ENCODE data around the gene BCKDHA.
"Not testable (repeated sequence)": the region's sequence is repeated elsewhere in the genome, so short reads cannot be mapped to it uniquely, and the experiment has no call there.

BCKDHA gene

DNA sequence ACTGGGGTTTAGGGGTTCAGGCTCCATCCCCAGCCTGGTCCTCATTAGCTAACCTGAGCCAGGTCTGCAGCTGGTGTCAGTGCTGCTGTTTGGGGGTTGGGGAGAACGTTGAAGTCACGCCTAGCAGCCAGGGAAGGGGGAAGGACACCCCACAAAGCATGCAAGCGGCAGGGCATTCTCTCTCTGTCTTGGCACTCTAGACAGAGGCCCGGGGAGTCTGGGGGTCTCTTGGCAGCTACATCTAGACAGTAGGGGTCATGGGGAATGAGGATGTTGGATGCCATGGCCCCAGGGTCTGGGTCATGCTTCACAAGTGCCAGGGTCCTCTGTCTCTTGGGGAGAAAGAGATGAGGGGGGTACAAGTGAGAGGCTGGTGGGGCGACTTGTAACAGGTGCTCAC is 48.0 kb downstream of the BCKDHA start:
- no peak for TF ChIP-seq POLR2A (IDR thresholded peaks at IDR 0.05; ENCODE audit: low read depth, low read length)
- FAIRE-seq: no peak
- no peak for DNase-seq (ENCODE audit: insufficient read length, low spot score)

GRCh38 chr19:41447732-41448332 is 50.2 kb downstream of the BCKDHA start:
- FAIRE-seq (no peak), DNase-seq (ENCODE audit: insufficient read length, low spot score) (no peak)
- no peak for TF ChIP-seq POLR2A (IDR thresholded peaks at IDR 0.05; ENCODE audit: low read depth, low read length)

- FAIRE-seq (peak; percentile 45), DNase-seq (ENCODE audit: insufficient read length, low spot score) (peak; percentile 86)
- TF ChIP-seq POLR2A (IDR thresholded peaks at IDR 0.05; ENCODE audit: low read depth, low read length): no peak
Observed at GRCh38 chr19:41449079-41449864, 51.7 kb downstream of the BCKDHA start.

- no peak for TF ChIP-seq POLR2A (IDR thresholded peaks at IDR 0.05; ENCODE audit: low read depth, low read length)
- FAIRE-seq (no peak), DNase-seq (ENCODE audit: insufficient read length, low spot score) (no peak)
Observed at GRCh38 chr19:41449865-41450178, 52.2 kb downstream of the BCKDHA start.

GRCh38 chr19:41452584-41453275 is 55.1 kb downstream of the BCKDHA start:
- DNase-seq (ENCODE audit: insufficient read length, low spot score) (no peak), FAIRE-seq (no peak)
- TF ChIP-seq POLR2A (IDR thresholded peaks at IDR 0.05; ENCODE audit: low read depth, low read length): no peak

GRCh38 chr19:41455936-41456335 is 58.3 kb downstream of the BCKDHA start:
- no peak for TF ChIP-seq POLR2A (IDR thresholded peaks at IDR 0.05; ENCODE audit: low read depth, low read length)
- DNase-seq (ENCODE audit: insufficient read length, low spot score): no peak
- no peak for FAIRE-seq

DNA sequence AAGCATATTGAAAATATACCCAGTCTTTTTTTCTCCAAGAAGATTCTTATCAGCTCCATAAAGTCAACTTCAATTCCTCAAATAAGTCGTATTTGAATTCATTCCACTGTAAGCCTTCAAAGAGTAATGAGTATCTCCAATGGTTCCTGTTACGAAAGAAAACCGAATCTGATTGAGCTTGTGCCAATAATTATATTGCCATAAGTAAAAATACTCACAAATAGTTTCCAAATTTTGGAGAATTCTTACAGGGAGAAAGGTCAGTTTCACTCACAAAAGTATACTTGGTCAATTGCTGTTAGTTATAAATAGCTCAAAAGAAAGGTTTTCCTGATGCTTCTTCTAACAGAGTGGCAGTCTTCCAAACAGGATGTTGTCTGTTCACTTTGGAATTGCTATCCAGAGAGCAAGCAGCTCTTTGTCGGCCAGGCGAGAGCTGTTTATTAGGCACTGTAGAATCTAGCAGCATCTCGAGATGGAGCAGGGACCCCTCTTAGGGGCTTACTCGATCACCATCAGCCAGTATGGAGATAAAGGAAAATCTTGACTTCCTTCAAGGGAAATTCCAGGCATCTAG is 58.8 kb downstream of the BCKDHA start:
- TF ChIP-seq POLR2A (IDR thresholded peaks at IDR 0.05; ENCODE audit: low read depth, low read length): no peak
- no peak for DNase-seq (ENCODE audit: insufficient read length, low spot score)
- no peak for FAIRE-seq

GRCh38 chr19:41457241-41457640 is 59.6 kb downstream of the BCKDHA start:
- DNase-seq (ENCODE audit: insufficient read length, low spot score): no peak
- no peak for FAIRE-seq
- TF ChIP-seq POLR2A (IDR thresholded peaks at IDR 0.05; ENCODE audit: low read depth, low read length): no peak

- TF ChIP-seq POLR2A (IDR thresholded peaks at IDR 0.05; ENCODE audit: low read depth, low read length): no peak
- DNase-seq (ENCODE audit: insufficient read length, low spot score) (no peak), FAIRE-seq (no peak)
Observed at GRCh38 chr19:41462497-41462896, 64.9 kb downstream of the BCKDHA start.

DNA sequence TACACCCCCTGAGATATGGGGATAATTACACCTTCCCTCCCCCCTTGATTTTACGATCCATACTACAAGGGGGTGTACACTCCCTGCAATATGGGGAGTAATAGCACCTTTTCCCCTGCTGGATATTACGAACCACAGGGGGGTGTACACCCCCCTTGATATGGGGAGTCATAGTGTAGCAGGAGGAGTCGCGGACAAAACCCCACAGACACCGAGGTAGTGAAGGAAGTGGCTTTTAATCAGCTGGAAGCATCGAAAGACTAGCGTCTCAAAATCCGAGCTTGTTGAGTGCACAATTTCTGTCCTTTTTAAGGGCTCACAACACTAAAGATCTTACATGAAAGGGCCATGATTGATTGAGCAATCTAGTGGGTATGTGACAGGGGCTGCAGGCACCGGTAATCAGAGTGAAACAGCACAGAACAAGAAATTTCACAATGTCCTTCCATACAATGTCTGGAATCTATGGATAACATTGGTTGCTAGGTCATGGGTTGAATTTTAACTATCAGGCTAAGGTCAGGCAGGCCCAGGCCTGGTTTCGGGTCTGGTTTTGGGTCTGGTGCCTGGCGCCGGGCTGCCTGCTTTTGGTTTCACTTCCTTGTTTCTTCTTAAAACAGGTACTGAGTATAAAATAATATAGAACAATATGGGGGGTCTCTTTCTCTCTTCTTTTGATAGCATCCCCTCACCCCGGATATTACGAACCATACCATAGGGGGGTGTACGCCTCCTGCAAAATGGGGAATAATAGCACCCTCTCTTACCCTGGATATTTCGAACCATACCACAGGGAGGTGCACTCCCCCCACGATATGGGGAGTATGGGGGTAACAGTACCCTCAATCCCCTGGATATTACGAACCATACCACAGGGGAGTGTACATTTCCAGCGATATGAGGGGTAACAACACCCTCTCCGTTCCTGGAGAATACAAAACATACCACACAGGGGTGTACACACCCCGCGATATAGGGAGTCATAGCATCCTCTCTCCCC is 65.9 kb downstream of the BCKDHA start:
- DNase-seq (ENCODE audit: insufficient read length, low spot score); FAIRE-seq: not testable (repeated sequence)
